ENCODE results near the gene ALAS1. TPM values are rescaled to one million over a fixed set of nuclear protein-coding genes. Genes with fewer than 3 reads are reported as not detected.

Gene ALAS1
- total and polyA plus RNA-seq, 2 of the 13 experiments (the other 11 are each of a cell fraction or from before 2014, with no cell fraction given): 36.0 to 43.2 TPM

- TF ChIP-seq DNMT1 (CRISPR knock-in tag; IDR thresholded peaks at IDR 0.05) (no peak), ZNF841 (CRISPR knock-in tag; IDR thresholded peaks at IDR 0.05; ENCODE audit: borderline replicate concordance) (no peak), HNRNPUL1 (IDR thresholded peaks at IDR 0.05; ENCODE audit: low read depth, low read length) (no peak), NR2F2 (IDR thresholded peaks at IDR 0.05; ENCODE audit: borderline replicate concordance, low read depth) (no peak), SRSF9 (IDR thresholded peaks at IDR 0.05; ENCODE audit: borderline replicate concordance, insufficient read depth, low read depth, low read length, poor library complexity, severe bottlenecking) (no peak), ZNF446 (CRISPR knock-in tag; IDR thresholded peaks at IDR 0.05) (no peak), DRAP1 (CRISPR knock-in tag; IDR thresholded peaks at IDR 0.05) (no peak), TAF15 (IDR thresholded peaks at IDR 0.05; ENCODE audit: low read depth, low read length, poor library complexity, severe bottlenecking) (no peak), CREB1 (IDR thresholded peaks at IDR 0.05) (no peak), CREB1 (CRISPR knock-in tag; IDR thresholded peaks at IDR 0.05) (no peak), RBFOX2 (IDR thresholded peaks at IDR 0.05; ENCODE audit: low read depth, low read length) (no peak), ZNF296 (CRISPR knock-in tag; conservative IDR thresholded peaks at IDR 0.05) (no peak), KAT8 (CRISPR knock-in tag; IDR thresholded peaks at IDR 0.05) (no peak), RNF2 (conservative IDR thresholded peaks at IDR 0.05; ENCODE audit: low read depth) (no peak), ZNF235 (CRISPR knock-in tag; IDR thresholded peaks at IDR 0.05; ENCODE audit: borderline replicate concordance) (no peak), POLR2G (IDR thresholded peaks at IDR 0.05; ENCODE audit: low read depth, low read length) (no peak), ESRRA (CRISPR knock-in tag; IDR thresholded peaks at IDR 0.05; ENCODE audit: low read depth) (no peak), IKZF5 (CRISPR knock-in tag; IDR thresholded peaks at IDR 0.05) (peak; percentile 48; the same call in 1 of the 2 replicates), PHF5A (CRISPR knock-in tag; IDR thresholded peaks at IDR 0.05; ENCODE audit: low read depth, unreplicated experiment) (no peak), PBX2 (CRISPR knock-in tag; IDR thresholded peaks at IDR 0.05) (peak; percentile 50; the same call in 1 of the 2 replicates), U2AF2 (IDR thresholded peaks at IDR 0.05; ENCODE audit: low read depth, low read length) (no peak), ZNF552 (CRISPR knock-in tag; IDR thresholded peaks at IDR 0.05; ENCODE audit: borderline replicate concordance) (no peak), DMTF1 (CRISPR knock-in tag; IDR thresholded peaks at IDR 0.05) (no peak), BHLHE40 (IDR thresholded peaks at IDR 0.05; ENCODE audit: low read length) (no peak), ZNF276 (CRISPR knock-in tag; IDR thresholded peaks at IDR 0.05; ENCODE audit: low read depth) (no peak)
Observed at GRCh38 chr3:52220380-52221026, 22.5 kb downstream of the ALAS1 start (continued).

Data from HepG2 (cell line).